GM15510 (cell line): Measurements from ENCODE around the gene DENND1A.

Experiments
- POLR2A ChIP-seq: IDR thresholded peaks from 3 replicates; pipeline ENCODE4 v1.6.1; 2011; ENCODE audit warnings: borderline replicate concordance; ENCODE audit not compliant: insufficient read length; ENCODE audit errors: extremely low read depth

Gene DENND1A

GRCh38 chr9:123550012-123550411, 379.9 kb downstream of the DENND1A start:
- TF ChIP-seq POLR2A, result no peak

DNA sequence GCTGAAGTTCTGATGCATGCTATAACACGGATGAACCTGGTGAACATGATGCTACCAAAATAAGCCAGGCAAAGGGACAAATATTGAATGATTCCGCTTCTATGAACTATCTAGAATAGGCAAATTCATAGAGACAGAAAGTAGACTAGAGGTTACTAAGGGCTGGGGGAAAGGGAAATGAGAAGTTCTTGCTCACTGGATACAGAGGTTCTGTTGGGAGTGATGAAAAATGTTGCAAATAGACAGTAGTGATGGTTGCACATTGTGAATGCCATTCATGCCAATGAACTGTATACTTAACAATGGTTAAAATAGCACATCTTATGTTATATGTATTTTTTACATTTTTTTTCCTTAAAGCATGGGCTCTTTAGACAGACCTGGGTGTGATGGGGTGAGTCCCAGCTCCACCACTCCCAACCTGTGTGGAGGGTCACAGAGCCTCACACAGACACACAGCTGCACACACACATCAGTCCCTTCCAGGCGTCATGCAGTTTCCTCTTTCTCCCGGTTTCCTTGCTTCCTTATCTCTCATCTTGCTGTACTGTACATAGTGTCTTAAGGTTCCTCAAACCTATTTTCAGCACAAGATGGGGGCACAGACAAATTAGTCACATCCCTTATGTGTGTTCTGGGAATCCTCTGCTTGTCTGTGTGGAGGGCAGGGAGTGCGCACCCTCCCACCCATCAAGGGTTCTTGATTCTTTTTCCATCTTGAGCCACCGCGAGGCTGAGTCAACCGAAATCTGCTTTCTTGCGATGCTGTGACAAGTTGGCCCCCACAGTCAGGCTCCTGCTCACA, 381.0 kb downstream of the DENND1A start:
- TF ChIP-seq POLR2A, result no peak

DNA sequence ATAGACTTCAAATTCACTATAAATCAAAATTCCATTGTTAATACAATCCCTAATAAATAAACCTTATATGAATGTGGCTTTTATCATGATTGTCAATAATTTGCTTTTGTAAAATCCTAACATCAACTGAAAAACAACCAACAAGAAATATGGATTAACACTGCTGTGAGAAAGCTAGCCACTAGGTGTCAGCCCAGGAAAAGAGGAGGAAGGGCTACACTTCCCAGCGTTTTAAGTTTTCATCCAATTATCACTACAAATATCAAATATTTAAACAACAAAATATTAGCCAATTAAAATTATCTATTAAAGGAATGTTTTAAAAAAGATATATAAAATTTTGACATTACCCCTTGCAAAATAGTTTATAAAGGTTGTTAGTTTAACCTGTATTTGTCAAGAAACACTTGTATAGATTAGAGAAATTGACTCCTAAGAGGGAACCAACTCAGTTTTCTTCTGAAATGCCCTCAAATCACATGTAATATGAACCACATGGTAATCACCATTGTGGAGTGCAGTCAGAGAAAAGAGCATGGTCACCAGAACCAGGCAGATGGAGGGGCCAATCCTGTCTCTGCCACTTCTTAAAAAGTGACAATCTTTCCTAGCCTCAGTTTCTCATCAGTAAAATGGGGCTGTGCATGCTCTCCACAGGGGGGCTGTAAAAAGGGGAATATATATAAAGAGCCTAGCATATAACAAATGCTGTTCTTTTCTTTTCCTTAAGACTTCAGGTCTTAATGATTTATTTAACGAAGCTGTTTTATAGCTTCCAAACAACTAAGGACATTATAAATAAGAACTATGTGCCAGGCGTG, 385.7 kb downstream of the DENND1A start:
- TF ChIP-seq POLR2A, result no peak

GRCh38 chr9:123543492-123543891, 386.4 kb downstream of the DENND1A start:
- TF ChIP-seq POLR2A, result no peak

DNA sequence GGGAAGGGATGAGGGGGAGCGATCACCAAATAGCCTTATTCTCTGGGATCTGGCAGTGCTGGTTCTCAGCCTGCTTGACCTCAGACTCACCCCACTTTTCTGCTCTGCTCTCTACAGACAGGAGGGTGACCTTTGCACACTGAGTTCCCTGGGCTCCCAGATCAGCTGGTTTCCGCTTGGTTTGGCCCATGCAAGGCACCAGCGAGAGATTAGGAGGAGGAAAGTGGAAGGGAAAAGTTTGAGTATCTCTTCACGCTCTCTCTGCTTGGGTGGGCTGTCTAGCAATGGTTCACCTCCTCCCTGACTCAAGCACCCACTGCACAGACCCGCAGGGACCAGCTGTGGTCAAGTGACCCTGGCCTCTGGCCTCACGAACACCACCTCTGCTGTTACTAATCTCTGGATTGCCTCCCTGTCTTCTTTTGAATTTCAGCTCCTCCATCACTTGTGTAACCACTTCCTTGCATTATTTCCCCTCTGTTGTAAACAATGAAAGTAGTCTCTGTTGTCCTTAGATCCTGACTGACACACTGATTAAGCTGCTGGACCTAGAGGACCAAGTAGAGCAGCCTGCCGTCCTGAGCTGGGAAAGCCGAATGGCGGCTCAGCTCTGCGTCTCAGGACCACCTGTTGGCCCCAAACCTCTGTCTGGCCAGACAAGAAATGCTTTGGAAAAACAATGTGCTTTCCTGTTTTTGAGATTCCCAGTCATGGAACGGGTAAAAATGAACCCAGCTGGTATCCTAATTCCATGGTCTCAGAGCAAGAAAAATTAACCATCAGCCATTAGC, 387.3 kb downstream of the DENND1A start:
- no peak for TF ChIP-seq POLR2A

DNA sequence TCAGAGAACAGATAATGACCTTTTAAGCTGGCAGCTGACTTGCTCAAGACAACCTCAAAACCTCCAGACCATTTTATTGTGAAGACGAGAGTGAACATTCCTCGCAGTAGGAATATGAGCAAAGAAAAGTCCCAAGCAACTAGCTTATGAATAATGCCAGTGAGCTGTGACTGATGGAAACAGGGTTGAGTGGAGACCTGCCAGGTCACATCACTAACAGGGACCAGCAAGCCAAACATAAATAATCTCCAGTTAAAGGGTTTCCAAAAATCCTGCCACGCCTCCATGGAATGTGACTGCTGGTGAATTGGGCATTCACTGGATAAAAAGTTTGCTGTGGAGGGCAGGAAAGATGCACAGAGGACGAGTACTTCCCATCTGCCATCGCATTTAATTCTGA, 388.5 kb downstream of the DENND1A start:
- no peak for TF ChIP-seq POLR2A

DNA sequence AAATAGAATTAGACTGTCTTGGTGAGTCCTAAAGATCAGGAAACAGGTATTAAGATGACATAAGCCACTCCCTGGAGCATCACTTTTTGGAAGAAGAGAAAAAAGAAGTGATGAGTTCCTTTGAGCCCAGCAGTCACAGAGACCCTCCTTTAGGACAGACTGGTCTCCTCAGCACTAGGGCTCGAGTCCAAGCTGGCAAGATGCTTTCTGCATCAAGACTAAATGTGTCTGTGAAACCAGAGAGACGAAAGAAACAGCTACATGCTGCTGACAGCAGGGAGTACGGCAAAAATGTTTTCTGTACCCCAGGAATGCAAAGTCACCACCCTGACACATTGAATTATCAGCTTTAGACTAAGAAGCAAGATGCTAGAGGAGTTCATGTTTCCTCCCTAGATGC, 389.5 kb downstream of the DENND1A start:
- no peak for TF ChIP-seq POLR2A

GRCh38 chr9:123537809-123538208, 392.1 kb downstream of the DENND1A start:
- TF ChIP-seq POLR2A, result no peak

- TF ChIP-seq POLR2A, result no peak
Observed at GRCh38 chr9:123536455-123536868, 393.5 kb downstream of the DENND1A start.

GRCh38 chr9:123534336-123534735, 395.6 kb downstream of the DENND1A start:
- no peak for TF ChIP-seq POLR2A

- TF ChIP-seq POLR2A, result no peak
Observed at GRCh38 chr9:123530244-123530643, 399.7 kb downstream of the DENND1A start.

DNA sequence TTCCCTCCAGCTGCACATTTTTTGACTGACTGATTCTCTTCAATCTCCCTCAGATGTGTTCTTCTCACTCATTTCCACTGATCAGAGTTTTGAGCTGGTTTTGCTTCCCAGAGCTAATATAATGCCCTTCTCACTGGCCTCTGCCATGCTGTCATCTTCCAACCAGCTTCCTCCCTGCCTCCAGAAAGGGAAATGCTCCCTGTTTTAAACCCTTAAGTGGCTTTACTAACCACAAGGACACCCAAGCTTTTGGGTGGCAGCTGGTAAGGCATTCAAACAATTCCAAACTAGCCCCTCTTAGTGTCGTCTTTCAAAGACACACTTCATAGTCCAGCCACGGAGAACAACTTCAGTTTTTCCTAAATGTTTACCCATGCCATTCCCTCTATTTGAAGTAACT, 401.4 kb downstream of the DENND1A start:
- TF ChIP-seq POLR2A, result no peak

DNA sequence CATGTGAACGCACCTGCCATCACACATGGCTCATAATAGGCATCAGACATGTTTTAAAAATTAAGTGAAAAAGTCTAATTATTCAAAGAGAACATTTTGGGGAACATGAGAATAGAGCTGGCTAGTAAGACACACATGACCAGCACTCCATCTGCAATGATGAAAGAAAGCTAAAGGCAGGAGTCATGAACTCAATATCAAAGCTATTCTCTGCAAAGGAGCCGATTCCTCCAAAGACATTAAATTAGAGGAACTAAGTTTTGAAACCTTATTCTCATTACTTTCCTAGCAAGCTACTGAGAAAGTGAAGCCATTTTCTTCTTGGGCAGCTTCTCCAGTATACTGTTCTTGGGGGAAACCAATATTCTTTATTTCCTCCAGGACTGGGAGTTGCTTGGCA, 401.9 kb downstream of the DENND1A start:
- no peak for TF ChIP-seq POLR2A

DNA sequence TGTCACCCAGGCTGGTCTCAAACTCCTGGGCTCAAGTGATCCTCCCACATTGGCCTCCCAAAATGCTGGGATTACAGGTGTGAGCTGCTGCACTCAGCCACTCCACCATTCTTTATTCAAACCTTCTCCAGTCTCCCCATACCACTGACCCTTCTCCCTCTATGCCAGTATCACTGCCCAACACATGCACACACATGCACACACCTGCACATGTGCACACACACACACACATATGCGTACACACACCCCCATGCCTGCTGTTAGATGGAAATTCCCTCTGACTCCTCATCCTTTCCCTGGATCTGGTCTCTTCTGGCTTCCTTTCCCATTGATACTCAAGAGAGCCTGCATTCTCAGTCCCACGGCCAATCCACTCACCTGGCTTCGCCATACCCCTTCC, 404.0 kb downstream of the DENND1A start:
- no peak for TF ChIP-seq POLR2A

DNA sequence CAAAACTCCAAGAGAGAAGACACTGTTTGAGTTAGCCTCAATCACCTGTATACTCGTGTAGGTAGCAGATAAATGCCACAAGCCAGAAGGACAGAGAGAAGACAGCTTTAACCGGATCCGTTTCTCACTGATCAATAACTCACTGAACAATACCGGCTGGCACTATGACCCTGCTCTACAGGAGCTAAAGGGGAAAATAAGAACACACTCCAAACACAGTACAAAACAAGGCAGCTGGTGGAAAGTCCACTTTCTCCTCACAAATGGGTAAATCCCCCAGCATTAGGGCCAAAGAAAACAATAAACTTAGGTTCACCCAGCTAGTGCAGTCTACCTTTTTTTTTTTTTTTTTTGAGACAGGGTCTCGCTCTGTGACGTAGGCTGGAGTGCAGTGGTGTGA, 404.5 kb downstream of the DENND1A start:
- TF ChIP-seq POLR2A, result no peak
